Measurements from ENCODE around the gene PODNL1.

PODNL1 gene

GRCh38 chr19:13958043-13958442 is 19.8 kb upstream of the PODNL1 start:
- no peak for DNase-seq (ENCODE audit: low spot score)

- DNase-seq (ENCODE audit: low spot score): no peak
Observed at GRCh38 chr19:13957051-13957450, 18.8 kb upstream of the PODNL1 start.

GRCh38 chr19:13956365-13956744 is 18.1 kb upstream of the PODNL1 start:
- DNase-seq (ENCODE audit: low spot score): no peak

GRCh38 chr19:13955662-13956364 is 17.6 kb upstream of the PODNL1 start:
- no peak for DNase-seq (ENCODE audit: low spot score)

- DNase-seq (ENCODE audit: low spot score): no peak
Observed at GRCh38 chr19:13954185-13954584, 16.0 kb upstream of the PODNL1 start.

- DNase-seq (ENCODE audit: low spot score): no peak
Observed at GRCh38 chr19:13952931-13953531, 14.8 kb upstream of the PODNL1 start.

- peak; percentile 99 for DNase-seq (ENCODE audit: low spot score)
Observed at GRCh38 chr19:13952154-13952930, 14.1 kb upstream of the PODNL1 start, which contains the start of gene DCAF15. Gene DCAF15 (plus strand): TSS chr19:13952509. CDS start chr19:13952513, 4 bp downstream.

- no peak for DNase-seq (ENCODE audit: low spot score)
Observed at GRCh38 chr19:13951799-13952153, 13.6 kb upstream of the PODNL1 start.

GRCh38 chr19:13951043-13951442 is 12.8 kb upstream of the PODNL1 start:
- DNase-seq (ENCODE audit: low spot score): no peak

GRCh38 chr19:13946414-13946813 is 8.2 kb upstream of the PODNL1 start:
- no peak for DNase-seq (ENCODE audit: low spot score)

- DNase-seq (ENCODE audit: low spot score): peak; percentile 2
Observed at GRCh38 chr19:13942023-13942684, 3.9 kb upstream of the PODNL1 start.

- DNase-seq (ENCODE audit: low spot score): peak; percentile 40
Observed at GRCh38 chr19:13937479-13938300, 527 bp downstream of the PODNL1 start.

GRCh38 chr19:13935765-13936510 is 2.3 kb downstream of the PODNL1 start:
- DNase-seq (ENCODE audit: low spot score): peak; percentile 31

GRCh38 chr19:13934785-13935109 is 3.5 kb downstream of the PODNL1 start:
- peak; percentile 4 for DNase-seq (ENCODE audit: low spot score)

- DNase-seq (ENCODE audit: low spot score): peak; percentile 41
Observed at GRCh38 chr19:13932911-13933393, 5.3 kb downstream of the PODNL1 start.

GRCh38 chr19:13932149-13932637 is 6.0 kb downstream of the PODNL1 start:
- no peak for DNase-seq (ENCODE audit: low spot score)

GRCh38 chr19:13931391-13932148 is 6.6 kb downstream of the PODNL1 start:
- DNase-seq (ENCODE audit: low spot score): no peak

GRCh38 chr19:13930402-13930801 is 7.8 kb downstream of the PODNL1 start:
- peak; percentile 34 for DNase-seq (ENCODE audit: low spot score)

- peak; percentile 26 for DNase-seq (ENCODE audit: low spot score)
Observed at GRCh38 chr19:13929956-13930355, 8.3 kb downstream of the PODNL1 start.

- DNase-seq (ENCODE audit: low spot score): peak; percentile 39
Observed at GRCh38 chr19:13929340-13929739, 8.9 kb downstream of the PODNL1 start.

Data from D341Med (cell line).